Neural crest cell (in vitro differentiated cells): ENCODE data around the gene SLC35B3. TPM values are rescaled to one million over a fixed set of nuclear protein-coding genes. Genes with fewer than 3 reads are reported as not detected.
"Not testable (repeated sequence)": the region's sequence is repeated elsewhere in the genome, so short reads cannot be mapped to it uniquely, and the experiment has no call there.

Source experiments
- DNase-seq: peaks from one replicate; pipeline ENCODE4 v3.0.0; 2021; ENCODE audit warnings: low read depth, mixed read lengths, low spot score
- H3K27ac Mint-ChIP-seq: one replicate; pipeline ENCODE4 v1.8.0; 2021; ENCODE audit warnings: mild to moderate bottlenecking, mixed read lengths; ENCODE audit not compliant: unreplicated experiment
- H3K27me3 Mint-ChIP-seq: 2 replicates; pipeline ENCODE4 v1.8.0; 2021; ENCODE audit warnings: low read depth, mild to moderate bottlenecking, mixed read lengths
- H3K36me3 Mint-ChIP-seq: 2 replicates; pipeline ENCODE4 v1.8.0; 2021; ENCODE audit warnings: low read depth, mild to moderate bottlenecking, mixed read lengths
- H3K4me1 Mint-ChIP-seq: 2 replicates; pipeline ENCODE4 v1.8.0; 2021; ENCODE audit warnings: mixed read lengths
- H3K4me3 Mint-ChIP-seq: one replicate; pipeline ENCODE4 v1.8.0; 2021; ENCODE audit warnings: mild to moderate bottlenecking, mixed read lengths
- H3K9me3 Mint-ChIP-seq: 2 replicates; pipeline ENCODE4 v1.8.0; 2021; ENCODE audit warnings: mixed read lengths
- CTCF ChIP-seq: fragments of 200-600 bp; sonication (generic); conservative IDR thresholded peaks from 2 replicates; pipeline ENCODE4 v1.5.0; 2021; ENCODE audit warnings: antibody characterized with exemption, mild to moderate bottlenecking
- total RNA-seq: library from RNA; stranded (reverse); gene quantifications from 2 replicates; pipeline ENCODE4 v1.2.1, GENCODE V29; 2021

The SLC35B3 gene
- total RNA-seq, 1 donor from 2014 or later: 13.9 TPM

GRCh38 chr6:8434727-8435092, 635 bp downstream of the SLC35B3 start:
- no peak for DNase-seq
- Mint-ChIP-seq H3K9me3 (no peaks in the 10 kb centered on the region), H3K4me3 (peak overlapping the region; percentile 95), H3K27me3 (no peaks in the 10 kb centered on the region), H3K27ac (peak overlapping the region; percentile 62), H3K36me3 (peaks cover 3% of the 10 kb centered on the region), H3K4me1 (peaks cover 31% of the 10 kb centered on the region)
- TF ChIP-seq CTCF: no peak

- DNase-seq: no peak
- no peak overlapping the region for H3K4me3 Mint-ChIP-seq
- H3K36me3 Mint-ChIP-seq: peaks cover 3% of the 10 kb centered on the region
- no peaks in the 10 kb centered on the region for H3K9me3 Mint-ChIP-seq
- no peaks in the 10 kb centered on the region for H3K27me3 Mint-ChIP-seq
- H3K4me1 Mint-ChIP-seq: peaks cover 31% of the 10 kb centered on the region
- TF ChIP-seq CTCF: no peak
- H3K27ac Mint-ChIP-seq: no peak overlapping the region
These were observed 2.7 kb downstream of the SLC35B3 start for GRCh38 chr6:8432614-8433013.

GRCh38 chr6:8429821-8430220, 5.5 kb downstream of the SLC35B3 start:
- peaks cover 20% of the 10 kb centered on the region for H3K4me1 Mint-ChIP-seq
- TF ChIP-seq CTCF: no peak

GRCh38 chr6:8426544-8426943, 8.8 kb downstream of the SLC35B3 start:
- DNase-seq, H3K4me1 Mint-ChIP-seq, H3K4me3 Mint-ChIP-seq, H3K27ac Mint-ChIP-seq, H3K27me3 Mint-ChIP-seq, H3K9me3 Mint-ChIP-seq: not testable (repeated sequence)
- H3K36me3 Mint-ChIP-seq: peaks cover 20% of the 10 kb centered on the region

More at GRCh38 chr6:8429821-8430220, 5.5 kb downstream of the SLC35B3 start:
- Mint-ChIP-seq H3K9me3 (peaks cover 2% of the 10 kb centered on the region), H3K36me3 (peaks cover 17% of the 10 kb centered on the region), H3K4me3 (no peak overlapping the region), H3K27me3 (no peaks in the 10 kb centered on the region), H3K27ac (no peak overlapping the region)
- no peak for DNase-seq

GRCh38 chr6:8420031-8420588, 15.2 kb downstream of the SLC35B3 start:
- Mint-ChIP-seq H3K36me3 (peaks cover 3% of the 10 kb centered on the region), H3K4me3 (no peak overlapping the region), H3K4me1 (no peaks in the 10 kb centered on the region), H3K27me3 (no peaks in the 10 kb centered on the region), H3K9me3 (no peaks in the 10 kb centered on the region), H3K27ac (no peak overlapping the region)
- TF ChIP-seq CTCF: no peak
- DNase-seq: no peak

GRCh38 chr6:8415913-8416312, 19.4 kb downstream of the SLC35B3 start:
- Mint-ChIP-seq H3K36me3 (peaks cover 17% of the 10 kb centered on the region), H3K4me1 (no peaks in the 10 kb centered on the region), H3K9me3 (no peaks in the 10 kb centered on the region), H3K4me3 (no peak overlapping the region), H3K27me3 (no peaks in the 10 kb centered on the region), H3K27ac (no peak overlapping the region)
- TF ChIP-seq CTCF: no peak
- DNase-seq: no peak
